Body of pancreas (tissue), 4 donors: ENCODE data around the gene GDF3. TPM values are rescaled to one million over a fixed set of nuclear protein-coding genes. Genes with fewer than 3 reads are reported as not detected.

Experiments
- ATAC-seq: fragments of 150-250 bp; one replicate; pipeline ENCODE4 v1.9.1; 2016
- DNase-seq, 4 donors: peaks; one replicate each; pipeline ENCODE4 v3.0.0-alpha.2; 2019
- H3K27ac ChIP-seq, 4 donors: fragments of 200-600 bp; sonication (generic); 1 replicate in 3 of 4; 2 replicates in 1 of 4; pipeline versions ENCODE4 v1.5.1 to v1.6.1; 2016 to 2019; ENCODE audit warnings: mild to moderate bottlenecking in 1 of 4, mixed read lengths in 1 of 4, moderate library complexity in 1 of 4
- H3K27me3 ChIP-seq, 2 donors: fragments of 200-600 bp; sonication (generic); one replicate each; pipeline ENCODE4 v1.6.0; 2016; ENCODE audit warnings: mild to moderate bottlenecking in 1 of 2
- H3K36me3 ChIP-seq, 2 donors: fragments of 200-600 bp; sonication (generic); replicated peaks in 1 of 2; 2 replicates each; pipeline ENCODE4 v1.5.1; 2016; ENCODE audit warnings: low read depth in 2 of 2; ENCODE audit not compliant: insufficient read depth in 1 of 2
- H3K4me1 ChIP-seq: fragments of 200-600 bp; sonication (generic); one replicate; pipeline ENCODE4 v1.6.0; 2016
- H3K4me3 ChIP-seq, 2 donors: fragments of 200-600 bp; sonication (generic); 1 replicate in 1 of 2; 2 replicates in 1 of 2; pipeline ENCODE4 v1.5.1; 2016 to 2019
- H3K9me3 ChIP-seq, 3 donors: fragments of 200-600 bp; sonication (generic); 1 replicate in 2 of 3; 2 replicates in 1 of 3; pipeline ENCODE4 v1.5.1; 2016
- POLR2A ChIP-seq, 3 donors: fragments of 450-650 bp; IDR thresholded peaks; one replicate each; pipeline ENCODE4 v1.6.1; 2016; ENCODE audit warnings: antibody characterized with exemption in 3 of 3, mild to moderate bottlenecking in 2 of 3
- WGBS, 2 donors: methylation state at CpG; one replicate each; pipeline ENCODE4 v1.1.5; 2017; 5-methylcytosine and 5-hydroxymethylcytosine counted together
- intact Hi-C: fragments of 100-400 bp; cut with DNase I; formaldehyde crosslinking; loops from one replicate; pipeline ENCODE4 v1.15.1; 2023
- total RNA-seq, 2 donors: library from RNA; depleted of rRNA; stranded (reverse); fragments of >200 nt; gene quantifications; one replicate each; pipeline ENCODE4 v1.1.0, GENCODE V29; 2016
- TF ChIP-seq, protein P1 (sequence below), 7 experiments: fragments of 450-650 bp in 4 of 7; fragments of 200-600 bp in 3 of 7; sonication (generic) in 3 of 7; IDR thresholded peaks; one replicate each; pipeline ENCODE4 v1.5.1; 2016 to 2019; ENCODE audit warnings: antibody characterized with exemption in 7 of 7

Gene GDF3
- total RNA-seq, 2 donors from 2014 or later: not detected

DNA sequence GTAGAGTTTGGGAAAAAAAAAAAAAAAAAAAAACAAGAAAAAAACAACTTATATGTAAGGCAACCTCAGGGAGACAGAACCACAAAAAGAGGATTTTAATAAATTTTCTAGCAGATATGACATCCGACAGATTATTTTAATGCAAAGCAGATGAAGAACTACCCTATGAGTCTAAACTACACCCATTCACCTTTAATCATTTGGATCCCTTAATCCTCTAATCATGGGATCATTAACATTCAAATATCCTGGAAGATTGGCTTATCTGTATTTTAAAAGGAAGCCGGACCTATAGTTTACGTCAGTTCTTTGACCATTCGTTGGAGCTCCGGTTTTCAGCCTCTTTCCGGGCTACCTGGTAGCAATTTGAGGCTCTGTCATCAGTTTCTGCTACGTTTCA, 15.6 kb upstream of the GDF3 start, which contains the start of gene DPPA3:
DPPA3 (plus strand) TSS at position 301 of the 400 bp plus-strand sequence. CDS start 138 bp downstream, outside the sequence.
- Histone ChIP-seq H3K27me3 (no peaks in the 10 kb centered on the region), H3K27ac (no peak within 1 kb of the TSS), H3K4me1 (no peaks in the 10 kb centered on the region), H3K4me3 (no peak within 1 kb of the TSS), H3K36me3 (no peaks in the 10 kb centered on the region), H3K9me3 (no peaks in the 10 kb centered on the region)
- intact Hi-C loops: no loop called here
- DNase-seq (no peak), ATAC-seq (no peak)
- TF ChIP-seq, protein P1, sequence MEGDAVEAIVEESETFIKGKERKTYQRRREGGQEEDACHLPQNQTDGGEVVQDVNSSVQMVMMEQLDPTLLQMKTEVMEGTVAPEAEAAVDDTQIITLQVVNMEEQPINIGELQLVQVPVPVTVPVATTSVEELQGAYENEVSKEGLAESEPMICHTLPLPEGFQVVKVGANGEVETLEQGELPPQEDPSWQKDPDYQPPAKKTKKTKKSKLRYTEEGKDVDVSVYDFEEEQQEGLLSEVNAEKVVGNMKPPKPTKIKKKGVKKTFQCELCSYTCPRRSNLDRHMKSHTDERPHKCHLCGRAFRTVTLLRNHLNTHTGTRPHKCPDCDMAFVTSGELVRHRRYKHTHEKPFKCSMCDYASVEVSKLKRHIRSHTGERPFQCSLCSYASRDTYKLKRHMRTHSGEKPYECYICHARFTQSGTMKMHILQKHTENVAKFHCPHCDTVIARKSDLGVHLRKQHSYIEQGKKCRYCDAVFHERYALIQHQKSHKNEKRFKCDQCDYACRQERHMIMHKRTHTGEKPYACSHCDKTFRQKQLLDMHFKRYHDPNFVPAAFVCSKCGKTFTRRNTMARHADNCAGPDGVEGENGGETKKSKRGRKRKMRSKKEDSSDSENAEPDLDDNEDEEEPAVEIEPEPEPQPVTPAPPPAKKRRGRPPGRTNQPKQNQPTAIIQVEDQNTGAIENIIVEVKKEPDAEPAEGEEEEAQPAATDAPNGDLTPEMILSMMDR (IDR thresholded peaks at IDR 0.05): no peak
- no peak for TF ChIP-seq POLR2A (IDR thresholded peaks at IDR 0.05)
- 69 to 75% methylated on average over 7 of the region's 7 CpGs for WGBS, 2 donors

DNA sequence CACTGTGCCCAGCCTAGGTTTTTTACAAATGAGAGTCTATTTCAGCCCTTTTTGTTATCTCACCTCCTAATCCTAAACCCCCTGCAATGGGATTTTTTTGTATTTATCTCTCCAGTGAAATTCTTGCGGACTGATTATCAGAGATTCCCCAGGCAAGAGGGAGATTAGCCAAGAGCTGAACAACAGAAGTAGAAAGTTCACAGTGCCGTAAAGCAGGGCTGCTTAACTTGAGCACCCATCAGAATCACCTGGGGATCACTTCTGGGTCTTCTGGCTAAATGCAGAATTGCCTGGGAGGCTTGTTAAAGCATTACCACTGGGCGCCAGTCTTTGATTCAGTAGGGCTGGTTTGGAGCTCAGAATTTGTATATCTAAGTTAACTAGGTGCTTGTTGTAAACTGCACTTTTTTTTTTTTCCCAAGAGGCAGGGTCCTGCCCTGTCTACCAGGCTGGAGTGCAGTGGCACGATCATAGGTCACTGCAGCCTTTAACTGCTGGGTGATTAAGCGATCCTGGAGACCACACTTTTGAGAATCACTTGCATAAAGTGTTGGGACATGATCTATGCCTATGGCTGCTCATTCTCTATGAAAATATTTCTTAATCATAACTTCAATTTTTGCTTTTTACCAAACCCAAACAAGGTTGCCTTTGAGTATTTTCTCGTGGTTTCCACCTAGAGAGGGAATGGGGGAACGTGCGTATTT, 14.5 kb upstream of the GDF3 start:
- Histone ChIP-seq H3K9me3 (no peaks in the 10 kb centered on the region), H3K4me3 (no peak overlapping the region), H3K4me1 (no peaks in the 10 kb centered on the region), H3K36me3 (no peaks in the 10 kb centered on the region), H3K27me3 (no peaks in the 10 kb centered on the region), H3K27ac (no peak overlapping the region)
- DNase-seq (no peak), ATAC-seq (no peak)
- 39 to 62% methylated on average over 8 of the region's 8 CpGs for WGBS, 2 donors
- intact Hi-C loops: no loop called here
- TF ChIP-seq, protein P1 (IDR thresholded peaks at IDR 0.05): no peak
- TF ChIP-seq POLR2A (IDR thresholded peaks at IDR 0.05): no peak

DNA sequence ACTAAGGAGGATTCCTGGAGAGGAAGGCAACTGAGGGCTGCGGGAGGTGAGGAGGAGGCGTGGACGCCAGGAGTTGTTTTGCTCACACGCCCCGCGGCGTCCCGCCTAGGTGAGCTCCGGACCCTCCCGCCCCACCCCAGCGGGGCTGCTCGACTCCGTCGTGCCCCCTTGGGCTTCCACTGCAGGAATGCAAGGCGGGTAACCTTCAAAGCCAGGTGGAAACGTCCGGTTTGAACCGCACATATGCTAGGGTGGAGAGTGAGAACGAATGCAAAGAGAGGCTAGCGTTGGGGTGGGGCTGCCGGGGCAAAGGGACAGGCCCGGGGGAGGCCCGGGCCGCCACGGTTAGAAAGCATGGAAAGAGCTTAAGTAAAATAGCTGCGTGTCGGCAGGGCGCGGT, 10.3 kb upstream of the GDF3 start:
- no peaks in the 10 kb centered on the region for H3K4me1 ChIP-seq

DNA sequence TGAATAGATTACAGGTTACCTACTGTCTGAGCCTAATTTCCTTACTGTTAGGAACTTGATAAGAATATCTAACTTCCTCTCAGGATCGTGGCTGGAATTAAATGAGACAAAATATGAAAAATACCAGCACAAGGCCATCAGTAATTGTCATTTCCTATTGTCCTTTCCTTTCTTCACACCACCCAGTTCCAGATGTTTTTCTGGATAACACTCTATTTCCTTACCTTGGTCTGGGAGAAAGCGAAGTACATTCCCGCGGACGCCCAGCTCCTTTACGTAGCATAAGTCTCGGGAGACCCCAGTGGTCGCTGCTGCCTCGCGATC, 376 bp downstream of the GDF3 start:
- no peaks in the 10 kb centered on the region for H3K36me3 ChIP-seq
- no peaks in the 10 kb centered on the region for H3K9me3 ChIP-seq
- no peak overlapping the region for H3K27ac ChIP-seq
- DNase-seq (no peak), ATAC-seq (no peak)
- intact Hi-C loops: no loop called here
- H3K27me3 ChIP-seq: no peaks in the 10 kb centered on the region
- 43 to 49% methylated on average over 10 of the region's 10 CpGs for WGBS, 2 donors
- TF ChIP-seq, protein P1 (IDR thresholded peaks at IDR 0.05): no peak
- H3K4me1 ChIP-seq: no peaks in the 10 kb centered on the region
- no peak overlapping the region for H3K4me3 ChIP-seq

More for the DNA sequence above, 10.3 kb upstream of the GDF3 start:
- Histone ChIP-seq H3K27ac (no peak overlapping the region), H3K4me3 (no peak overlapping the region), H3K9me3 (no peaks in the 10 kb centered on the region), H3K27me3 (no peaks in the 10 kb centered on the region), H3K36me3 (no peaks in the 10 kb centered on the region)
- TF ChIP-seq, protein P1 (IDR thresholded peaks at IDR 0.05): no peak
- TF ChIP-seq POLR2A (IDR thresholded peaks at IDR 0.05): no peak
- WGBS, 2 donors: 86 to 87% methylated on average over 29 of the region's 29 CpGs
- ATAC-seq (no peak), DNase-seq (no peak)
- intact Hi-C loops: no loop called here
